ES-I3 (cell line): ENCODE data around the gene PPID.
"Not testable (repeated sequence)": the region's sequence is repeated elsewhere in the genome, so short reads cannot be mapped to it uniquely, and the experiment has no call there.

ENCODE experiments used
- H3K36me3 ChIP-seq: 2 replicates; pipeline ENCODE4 v1.6.1; 2013; ENCODE audit warnings: mild to moderate bottlenecking, low read length, control low read depth, moderate library complexity; ENCODE audit not compliant: insufficient read depth
- H3K4me1 ChIP-seq: 2 replicates; pipeline ENCODE4 v1.6.1; 2013; ENCODE audit warnings: mild to moderate bottlenecking, control low read depth, low read length; ENCODE audit not compliant: insufficient read depth
- H3K9ac ChIP-seq: 2 replicates; pipeline ENCODE4 v1.6.1; 2013; ENCODE audit warnings: low read depth, mild to moderate bottlenecking, low read length, moderate library complexity
- H3K9me3 ChIP-seq: 2 replicates; pipeline ENCODE4 v1.6.1; 2013; ENCODE audit warnings: mild to moderate bottlenecking, low read length, moderate library complexity; ENCODE audit not compliant: control insufficient read depth, insufficient read depth

Gene PPID

DNA sequence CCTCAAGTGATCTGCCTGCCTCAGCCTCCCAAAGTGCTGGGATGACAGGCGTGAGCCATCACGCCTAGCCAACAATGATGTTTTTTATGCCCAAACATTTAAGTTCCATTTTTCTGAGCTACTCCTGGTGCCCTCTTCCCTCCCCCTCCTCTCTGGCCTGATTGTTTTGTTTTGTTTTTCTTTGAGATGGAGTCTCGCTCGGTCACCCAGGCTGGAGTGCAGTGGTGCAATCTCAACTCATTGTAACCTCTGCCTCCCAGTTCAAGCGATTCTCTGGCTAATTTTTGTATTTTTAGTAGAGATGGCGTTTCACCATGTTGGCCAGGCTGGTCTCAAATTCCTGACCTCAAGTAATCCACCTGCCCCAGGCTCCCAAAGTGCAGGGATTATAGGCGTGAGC is 32.6 kb upstream of the PPID start:
- H3K36me3 ChIP-seq, H3K4me1 ChIP-seq, H3K9ac ChIP-seq, H3K9me3 ChIP-seq: not testable (repeated sequence)

DNA sequence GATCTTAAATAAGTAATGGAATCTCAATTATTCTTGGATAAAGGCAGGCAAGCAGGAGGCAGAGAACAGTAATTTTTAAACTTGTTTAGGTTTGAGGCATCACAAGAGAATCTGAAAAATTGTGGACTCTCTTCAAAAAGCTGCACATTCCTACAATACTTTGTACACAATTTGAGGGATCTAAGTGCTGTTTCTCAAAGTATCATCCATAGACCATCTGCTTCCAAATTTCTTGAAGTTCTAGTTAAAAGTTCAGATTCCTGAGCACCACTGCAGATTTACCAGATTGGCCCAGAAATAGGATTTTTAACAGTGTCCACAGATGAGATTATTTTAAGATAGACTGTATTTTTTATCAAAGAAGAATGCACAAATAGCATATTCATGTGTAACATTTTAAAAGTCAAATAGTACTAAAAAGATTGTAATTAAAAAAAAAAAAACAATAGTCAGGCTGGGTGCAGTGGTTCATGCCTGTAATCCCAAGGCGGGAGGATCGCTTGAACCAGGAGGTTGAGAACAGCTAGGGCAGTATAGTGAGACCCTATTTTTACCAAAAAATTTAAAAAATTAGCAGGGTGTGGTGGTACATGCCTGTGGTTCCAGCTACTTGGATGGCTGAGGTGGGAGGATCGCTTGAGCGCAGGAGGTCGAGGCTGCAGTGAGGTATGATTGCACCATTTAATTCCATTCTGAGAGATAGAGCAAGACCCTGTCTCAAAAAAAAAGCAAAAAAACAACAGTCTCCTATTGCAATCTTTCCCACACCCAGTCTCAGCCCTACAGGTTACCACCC is 31.4 kb upstream of the PPID start:
- Histone ChIP-seq H3K9ac (no peak overlapping the region), H3K36me3 (no peaks in the 10 kb centered on the region), H3K4me1 (no peaks in the 10 kb centered on the region), H3K9me3 (no peaks in the 10 kb centered on the region)

DNA sequence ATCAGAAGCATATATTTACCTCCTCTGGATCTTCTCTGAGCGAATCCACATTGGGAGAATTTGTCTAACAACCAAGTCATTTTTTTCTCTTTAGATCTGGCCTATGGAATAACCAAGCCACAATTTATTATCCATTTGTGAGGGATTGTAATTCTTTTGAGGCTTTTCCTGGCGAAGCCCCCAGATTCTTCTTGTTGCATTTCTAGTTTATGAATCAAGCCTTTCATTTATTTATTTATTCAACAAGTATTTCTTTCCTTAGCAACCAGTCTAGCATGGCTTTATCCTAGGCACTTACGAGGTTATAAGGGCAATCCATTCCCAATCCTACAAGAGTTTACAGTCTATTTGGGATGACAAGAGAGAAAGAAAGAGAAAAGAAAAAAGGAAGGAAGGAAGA is 27.2 kb upstream of the PPID start:
- H3K4me1 ChIP-seq = no peaks in the 10 kb centered on the region
- H3K9me3 ChIP-seq = no peaks in the 10 kb centered on the region; the same call in 1 of the 2 replicates
- H3K36me3 ChIP-seq = no peaks in the 10 kb centered on the region

DNA sequence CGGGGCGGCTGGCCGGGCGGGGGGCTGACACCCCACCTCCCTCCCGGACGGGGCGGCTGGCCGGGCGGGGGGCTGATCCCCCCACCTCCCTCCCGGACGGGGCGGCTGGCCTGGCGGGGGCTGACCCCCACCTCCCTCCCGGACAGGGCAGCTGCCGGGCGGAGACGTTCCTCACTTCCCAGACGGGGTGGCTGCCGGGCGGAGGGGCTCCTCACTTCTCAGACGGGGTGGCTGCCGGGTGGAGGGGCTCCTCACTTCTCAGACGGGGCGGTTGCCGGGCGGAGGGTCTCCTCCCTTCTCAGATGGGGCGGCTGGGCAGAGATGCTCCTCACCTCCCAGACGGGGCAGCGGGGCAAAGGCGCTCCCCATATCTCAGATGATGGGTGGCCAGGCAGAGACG is 23.3 kb upstream of the PPID start:
- not testable (repeated sequence) for H3K36me3 ChIP-seq, H3K4me1 ChIP-seq, H3K9ac ChIP-seq, H3K9me3 ChIP-seq

More for the DNA sequence above, 27.2 kb upstream of the PPID start:
- no peak overlapping the region for H3K9ac ChIP-seq

DNA sequence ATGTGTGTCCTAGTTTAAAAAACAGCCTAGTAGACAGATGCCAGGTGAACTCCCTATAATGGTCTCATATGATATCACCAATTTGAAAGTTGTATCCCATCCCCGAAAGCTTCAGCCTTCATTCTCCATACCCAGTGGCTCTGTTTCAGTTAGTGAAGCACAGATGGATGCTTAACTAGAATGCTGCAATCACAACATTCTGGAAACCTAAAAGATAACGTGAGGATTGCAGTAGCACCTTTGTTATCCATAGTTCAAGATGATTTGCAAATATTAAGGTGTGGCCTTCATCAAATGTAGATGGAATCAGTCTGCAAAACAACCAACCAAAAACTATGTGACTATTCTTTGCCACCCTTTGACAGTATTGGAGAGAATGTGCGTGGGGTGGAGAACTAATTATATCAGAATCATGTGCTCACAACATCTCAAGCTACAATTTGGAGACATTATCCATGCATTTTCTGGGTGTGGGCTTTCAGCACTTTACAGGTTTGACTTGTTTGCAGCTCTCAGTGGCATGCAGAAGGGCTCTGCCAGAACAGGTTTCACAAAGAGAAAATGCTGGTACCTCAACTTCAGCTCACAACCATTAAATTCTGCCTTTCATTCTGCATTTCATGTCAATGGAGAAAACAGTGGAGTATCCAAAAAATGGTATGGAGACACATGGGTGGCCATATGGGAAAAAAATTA is 18.3 kb upstream of the PPID start:
- H3K36me3 ChIP-seq = no peaks in the 10 kb centered on the region
- H3K9me3 ChIP-seq = no peaks in the 10 kb centered on the region
- no peaks in the 10 kb centered on the region for H3K4me1 ChIP-seq
- H3K9ac ChIP-seq = no peak overlapping the region

DNA sequence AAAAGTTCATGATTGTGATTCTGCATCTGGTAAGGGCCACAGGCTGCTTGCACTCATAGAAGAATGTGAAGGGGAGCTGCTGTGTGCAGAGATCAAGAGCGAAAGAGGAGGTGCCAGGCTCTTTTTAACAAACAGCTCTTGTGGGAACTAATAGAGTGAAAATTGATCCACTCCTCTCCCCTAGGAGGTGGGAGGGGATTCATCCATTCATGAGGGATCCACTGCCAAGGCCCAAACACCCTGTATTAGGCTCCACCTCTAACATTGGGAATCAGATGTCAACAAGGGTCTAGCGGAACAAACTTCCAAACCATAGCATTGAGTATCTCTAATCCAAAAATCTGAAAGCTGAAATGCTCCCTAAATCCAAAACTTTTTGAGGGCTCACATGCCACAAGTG is 16.4 kb upstream of the PPID start:
- no peaks in the 10 kb centered on the region for H3K36me3 ChIP-seq

DNA sequence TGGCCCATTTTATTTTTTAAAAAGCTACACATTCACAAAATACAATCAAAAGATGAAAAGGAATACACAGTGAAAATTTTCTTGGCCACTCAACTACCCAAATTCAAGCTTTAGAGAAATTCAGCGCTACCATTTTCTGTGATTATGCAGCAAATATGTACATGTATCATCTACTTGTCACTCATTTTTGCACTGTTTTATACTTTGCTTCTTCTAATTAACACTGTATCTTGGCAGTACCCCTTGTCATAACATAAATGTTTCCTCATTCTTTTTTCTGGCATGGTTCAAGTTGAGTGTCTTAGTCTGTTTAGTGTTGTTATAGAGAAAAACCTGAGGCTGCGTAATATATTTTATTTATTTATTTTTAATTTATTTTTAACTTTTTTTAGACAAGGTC is 15.7 kb upstream of the PPID start:
- H3K4me1 ChIP-seq = no peaks in the 10 kb centered on the region
- no peaks in the 10 kb centered on the region for H3K36me3 ChIP-seq
- H3K9ac ChIP-seq = no peak overlapping the region
- no peaks in the 10 kb centered on the region for H3K9me3 ChIP-seq

More for the DNA sequence above, 16.4 kb upstream of the PPID start:
- Histone ChIP-seq H3K9me3 (no peaks in the 10 kb centered on the region), H3K9ac (no peak overlapping the region), H3K4me1 (no peaks in the 10 kb centered on the region)

DNA sequence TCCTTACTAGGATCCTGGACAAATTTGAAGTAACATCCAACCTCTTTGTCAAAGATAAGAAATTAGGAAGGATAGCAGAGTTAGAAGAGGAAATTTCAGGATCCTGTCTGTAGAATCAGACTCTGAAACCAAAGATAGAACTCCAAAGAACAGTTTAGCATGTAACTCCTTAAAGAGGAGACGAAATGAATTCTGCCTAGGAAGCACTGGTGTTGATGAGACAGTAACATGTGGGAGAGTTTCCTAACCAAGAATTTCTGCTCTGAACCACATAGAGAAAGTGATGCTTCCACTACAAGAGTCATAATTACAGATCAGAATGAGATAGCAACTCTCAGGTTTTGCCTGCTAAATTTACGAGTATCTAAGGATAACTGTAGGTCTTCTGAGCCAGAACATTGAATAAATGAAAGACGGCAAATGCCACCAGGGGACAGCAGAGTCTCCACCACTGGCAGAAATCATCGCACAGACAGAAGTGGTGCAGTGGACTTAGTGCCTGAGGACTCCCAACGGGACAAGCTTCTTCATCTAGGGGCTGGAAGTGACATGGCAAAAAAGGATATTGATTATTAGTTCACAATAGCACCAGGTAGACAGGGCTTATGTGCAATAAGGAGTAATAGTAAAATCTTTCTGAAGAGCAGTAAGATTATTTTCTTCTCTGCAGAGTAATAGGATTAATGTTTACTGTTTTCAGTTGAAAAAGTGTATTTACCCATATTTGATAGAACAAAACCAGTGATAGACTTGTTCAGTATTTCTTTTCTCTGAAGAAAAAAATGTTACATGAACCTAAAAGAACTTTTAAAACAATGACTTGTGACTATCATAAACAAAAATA is 6.7 kb upstream of the PPID start:
- H3K9me3 ChIP-seq = no peaks in the 10 kb centered on the region
- H3K4me1 ChIP-seq = 0 out of 2 replicates have a peak, but pooled peaks cover 3% of the 10 kb centered on the region
- no peaks in the 10 kb centered on the region for H3K36me3 ChIP-seq
- H3K9ac ChIP-seq = no peak overlapping the region

DNA sequence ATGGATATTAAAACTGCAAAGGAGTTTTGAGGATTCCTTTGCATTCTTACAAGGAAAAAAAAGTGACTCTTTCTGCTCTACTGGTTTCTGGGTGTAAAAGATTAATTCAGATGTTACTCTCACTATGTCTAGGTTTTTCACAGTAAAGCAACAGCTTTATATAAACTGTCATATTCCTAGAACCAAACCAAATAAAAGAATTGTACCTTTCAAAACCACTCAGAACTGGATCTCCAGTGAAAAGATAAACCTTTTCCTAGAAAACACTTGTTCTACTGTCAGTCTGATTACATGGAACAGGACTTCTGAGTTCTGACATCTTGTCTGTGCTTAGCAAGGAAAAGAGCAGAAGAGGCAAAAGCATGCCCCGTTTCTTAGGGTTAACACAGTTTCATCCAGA is 5.0 kb upstream of the PPID start:
- 0 out of 2 replicates have a peak, but pooled peaks cover 3% of the 10 kb centered on the region for H3K4me1 ChIP-seq
- no peaks in the 10 kb centered on the region for H3K36me3 ChIP-seq
- no peaks in the 10 kb centered on the region for H3K9me3 ChIP-seq
- H3K9ac ChIP-seq = no peak overlapping the region

DNA sequence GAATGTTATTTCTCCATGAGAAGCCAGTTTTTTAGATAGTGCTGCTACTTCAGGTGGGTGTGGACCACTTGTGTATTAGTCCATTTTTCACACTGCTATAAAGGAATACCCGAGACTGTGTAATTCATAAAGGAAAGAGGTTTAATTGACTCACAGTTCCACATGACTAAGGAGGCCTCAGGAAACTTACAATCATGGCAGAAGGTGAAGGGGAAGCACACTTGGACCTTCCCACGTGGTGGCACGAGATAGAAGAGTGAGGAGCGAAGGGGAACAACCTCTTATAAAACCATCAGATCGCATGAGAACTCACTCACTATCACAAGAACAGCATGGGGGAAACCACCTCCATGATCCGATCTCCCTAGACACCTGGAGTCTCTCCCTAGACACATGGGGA is 3.4 kb upstream of the PPID start:
- no peaks in the 10 kb centered on the region for H3K9me3 ChIP-seq
- H3K4me1 ChIP-seq = 0 out of 2 replicates have a peak, but pooled peaks cover 3% of the 10 kb centered on the region
- no peak overlapping the region for H3K9ac ChIP-seq
- no peaks in the 10 kb centered on the region for H3K36me3 ChIP-seq

DNA sequence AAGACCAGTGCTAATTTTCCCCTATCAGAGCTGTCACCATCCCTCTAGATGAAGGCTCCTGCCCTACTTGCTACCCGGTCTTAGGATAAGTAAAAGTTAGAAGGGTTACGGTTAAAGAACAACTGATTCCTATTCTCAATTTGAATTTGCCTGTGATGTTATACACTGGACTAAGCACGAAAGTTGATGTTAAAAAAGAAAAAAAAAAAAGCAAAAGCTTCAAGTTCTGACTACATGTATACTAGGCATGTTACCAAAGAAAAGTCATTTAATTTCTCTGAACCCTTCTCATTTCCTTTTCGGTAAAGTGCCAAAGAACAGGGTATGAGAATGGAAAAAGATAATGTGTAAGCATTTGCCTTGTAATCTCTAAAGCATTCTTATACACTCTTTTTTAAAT is 1.4 kb upstream of the PPID start:
- Histone ChIP-seq H3K9me3 (no peaks in the 10 kb centered on the region), H3K36me3 (no peaks in the 10 kb centered on the region; the same call in 1 of the 2 replicates), H3K9ac (no peak overlapping the region), H3K4me1 (0 out of 2 replicates have a peak, but pooled peaks cover 3% of the 10 kb centered on the region)

DNA sequence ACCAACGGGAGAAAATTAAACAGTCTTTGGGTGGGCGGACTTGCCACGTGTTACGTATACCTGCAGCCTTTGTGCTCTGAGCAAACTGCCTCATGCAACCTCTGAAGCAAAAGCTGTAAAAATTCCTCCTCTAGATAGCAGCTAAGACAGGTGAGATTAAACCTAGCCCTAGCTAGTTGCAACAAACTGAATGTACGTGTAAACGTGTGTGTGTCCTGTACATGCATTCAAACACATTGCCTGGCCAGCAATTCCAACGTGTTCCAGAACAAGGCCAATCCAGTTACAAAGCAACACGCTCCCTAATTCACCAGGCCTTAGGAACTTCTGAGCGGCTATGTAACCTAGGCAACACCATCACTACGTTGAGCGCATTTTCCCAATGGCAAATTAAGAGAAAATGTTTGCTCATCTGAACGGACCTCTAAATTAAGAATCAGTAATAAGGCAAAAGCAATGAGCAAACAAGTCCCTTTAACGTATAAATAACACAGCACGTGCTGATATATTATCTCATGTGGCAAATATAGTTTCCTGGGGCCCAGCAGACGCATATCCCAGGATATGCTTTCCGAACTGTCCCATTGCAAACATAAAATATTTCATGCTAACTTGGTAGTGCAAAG is 792 bp downstream of the PPID start:
- peak overlapping the region; percentile 47 for H3K9ac ChIP-seq
- H3K36me3 ChIP-seq = no peaks in the 10 kb centered on the region; the same call in 1 of the 2 replicates
- H3K9me3 ChIP-seq = no peaks in the 10 kb centered on the region
- H3K4me1 ChIP-seq = no peaks in the 10 kb centered on the region

DNA sequence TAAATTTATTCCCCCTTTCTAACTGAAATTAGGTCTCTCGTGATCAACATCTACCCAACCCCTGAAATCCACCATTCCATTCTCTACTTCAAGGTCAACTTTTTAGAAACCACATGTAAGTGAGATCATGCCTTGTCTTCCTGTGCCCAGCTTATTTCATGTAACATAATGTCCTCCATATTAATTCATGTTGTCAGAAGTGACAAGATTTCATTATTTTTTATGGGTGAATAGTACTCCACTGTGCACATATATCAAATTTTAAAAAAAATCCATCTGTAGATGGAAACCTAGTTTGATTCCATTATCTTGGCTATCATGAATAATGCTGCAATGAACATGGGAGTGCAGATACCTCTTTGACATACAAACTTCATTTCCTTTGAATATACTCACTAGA is 1.5 kb downstream of the PPID start:
- Histone ChIP-seq H3K9me3 (no peaks in the 10 kb centered on the region), H3K4me1 (no peaks in the 10 kb centered on the region), H3K36me3 (no peaks in the 10 kb centered on the region; the same call in 1 of the 2 replicates), H3K9ac (no peak overlapping the region)

DNA sequence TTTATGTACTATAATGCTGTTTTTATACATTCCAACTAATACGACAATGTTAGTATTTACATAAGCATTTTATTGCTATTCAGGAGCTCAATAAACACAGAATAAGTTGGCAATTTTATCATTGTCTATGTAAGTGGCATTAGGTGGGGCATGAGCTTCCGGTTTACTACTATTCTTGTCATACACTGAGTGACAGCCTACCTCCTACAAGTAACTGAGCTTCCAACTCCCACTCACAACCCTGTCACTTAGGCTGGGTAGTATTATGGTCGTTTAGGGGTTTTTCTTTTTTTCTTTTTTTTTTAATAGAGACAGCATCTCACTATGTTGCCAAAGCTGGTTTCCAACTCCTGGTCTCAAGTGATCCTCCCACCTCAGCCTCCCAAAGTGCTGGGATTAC is 7.4 kb downstream of the PPID start:
- Histone ChIP-seq H3K4me1 (no peaks in the 10 kb centered on the region), H3K9me3 (no peaks in the 10 kb centered on the region), H3K36me3 (peaks cover 4% of the 10 kb centered on the region), H3K9ac (no peak overlapping the region)
